ENCODE data around the gene CENPM.

- TF ChIP-seq CTCF (IDR thresholded peaks at IDR 0.05) = no peak
- TF ChIP-seq POLR2A (IDR thresholded peaks at IDR 0.05) = no peak
Observed at GRCh38 chr22:41922940-41923594, 23.9 kb downstream of the CENPM start.
